Measurements from ENCODE around the gene IL1RAPL2.

The IL1RAPL2 gene

DNA sequence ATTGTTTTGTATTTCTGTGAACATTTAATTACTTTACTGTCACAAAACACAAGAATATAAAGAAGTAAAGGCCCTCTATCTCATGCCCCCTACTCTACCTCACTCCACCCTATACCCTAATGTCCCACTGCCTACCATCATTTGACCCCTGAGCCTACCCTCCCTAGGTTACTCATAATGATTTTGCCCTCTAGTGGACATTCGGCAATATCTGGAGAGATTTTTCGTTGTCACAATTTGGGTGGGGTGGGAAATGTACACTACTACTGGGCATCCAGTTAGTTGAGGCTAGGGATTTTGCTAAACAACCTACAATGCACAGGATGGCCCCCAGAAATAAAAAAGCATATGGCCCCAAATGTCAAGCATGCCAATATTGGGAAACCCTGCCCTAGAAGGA, 644.3 kb downstream of the IL1RAPL2 start:
- no peaks in the 10 kb centered on the region for H3K79me2 ChIP-seq (ENCODE audit: insufficient read depth, low read length)
- no peaks in the 10 kb centered on the region for H4K20me1 ChIP-seq (ENCODE audit: low read depth, low read length)
- no peak overlapping the region for H3K9ac ChIP-seq (ENCODE audit: low read length)
- no peaks in the 10 kb centered on the region for H3F3A ChIP-seq (ENCODE audit: insufficient read depth)
- H3K9me2 ChIP-seq (replicated peaks; ENCODE audit: insufficient read depth, low read length) = no peaks in the 10 kb centered on the region
- no peaks in the 10 kb centered on the region for H3K9me3 ChIP-seq (ENCODE audit: insufficient read depth, low read length)
- no peaks in the 10 kb centered on the region for H3K27me3 ChIP-seq (ENCODE audit: low read length)
- TF ChIP-seq EZH2phosphoT487 (conservative IDR thresholded peaks at IDR 0.05; ENCODE audit: low read length) = no peak
- TF ChIP-seq, protein P1, sequence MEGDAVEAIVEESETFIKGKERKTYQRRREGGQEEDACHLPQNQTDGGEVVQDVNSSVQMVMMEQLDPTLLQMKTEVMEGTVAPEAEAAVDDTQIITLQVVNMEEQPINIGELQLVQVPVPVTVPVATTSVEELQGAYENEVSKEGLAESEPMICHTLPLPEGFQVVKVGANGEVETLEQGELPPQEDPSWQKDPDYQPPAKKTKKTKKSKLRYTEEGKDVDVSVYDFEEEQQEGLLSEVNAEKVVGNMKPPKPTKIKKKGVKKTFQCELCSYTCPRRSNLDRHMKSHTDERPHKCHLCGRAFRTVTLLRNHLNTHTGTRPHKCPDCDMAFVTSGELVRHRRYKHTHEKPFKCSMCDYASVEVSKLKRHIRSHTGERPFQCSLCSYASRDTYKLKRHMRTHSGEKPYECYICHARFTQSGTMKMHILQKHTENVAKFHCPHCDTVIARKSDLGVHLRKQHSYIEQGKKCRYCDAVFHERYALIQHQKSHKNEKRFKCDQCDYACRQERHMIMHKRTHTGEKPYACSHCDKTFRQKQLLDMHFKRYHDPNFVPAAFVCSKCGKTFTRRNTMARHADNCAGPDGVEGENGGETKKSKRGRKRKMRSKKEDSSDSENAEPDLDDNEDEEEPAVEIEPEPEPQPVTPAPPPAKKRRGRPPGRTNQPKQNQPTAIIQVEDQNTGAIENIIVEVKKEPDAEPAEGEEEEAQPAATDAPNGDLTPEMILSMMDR (IDR thresholded peaks at IDR 0.05; ENCODE audit: insufficient read depth, low read length, poor library complexity, severe bottlenecking) = no peak
- no peak overlapping the region for H3K4me2 ChIP-seq (ENCODE audit: low read depth, low read length, poor library complexity, severe bottlenecking)
- H3K27ac ChIP-seq (ENCODE audit: low read depth, low read length) = no peak overlapping the region
- no peaks in the 10 kb centered on the region for H3K36me3 ChIP-seq (ENCODE audit: low read length)
- H3K4me3 ChIP-seq (ENCODE audit: insufficient read depth, low read length, poor library complexity, severe bottlenecking) = no peak overlapping the region
- H2AFZ ChIP-seq (ENCODE audit: low read depth, low read length, severe bottlenecking) = no peak overlapping the region

DNA sequence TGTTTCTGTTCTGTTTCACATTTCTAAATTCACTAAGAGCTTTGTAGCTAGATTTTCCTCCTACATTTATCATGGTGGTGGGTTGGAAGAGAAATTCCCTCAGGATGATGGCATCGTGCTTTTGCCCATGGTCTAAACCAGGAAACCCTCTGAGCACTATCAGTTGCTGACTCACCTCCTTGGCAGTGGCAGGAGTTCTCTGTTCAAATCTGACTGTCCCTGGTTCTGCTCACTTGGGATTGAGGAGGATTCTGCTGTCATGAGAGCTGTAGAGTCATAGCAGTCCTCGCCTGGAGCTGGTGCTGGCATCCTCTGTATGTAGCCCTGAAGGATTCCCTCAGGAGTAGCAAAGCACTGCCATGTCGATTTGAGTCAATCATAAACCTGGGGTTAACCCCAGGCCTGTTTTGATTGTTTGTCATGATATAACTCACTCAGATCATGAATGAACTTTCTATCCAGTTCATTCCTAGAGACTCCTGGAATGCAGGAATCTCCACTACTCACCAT, 645.1 kb downstream of the IL1RAPL2 start:
- Histone ChIP-seq H3K36me3 (ENCODE audit: low read length) (no peaks in the 10 kb centered on the region), H3F3A (ENCODE audit: insufficient read depth) (no peaks in the 10 kb centered on the region), H3K4me2 (ENCODE audit: low read depth, low read length, poor library complexity, severe bottlenecking) (no peak overlapping the region), H3K9me2 (replicated peaks; ENCODE audit: insufficient read depth, low read length) (no peaks in the 10 kb centered on the region), H4K20me1 (ENCODE audit: low read depth, low read length) (no peaks in the 10 kb centered on the region), H3K9ac (ENCODE audit: low read length) (no peak overlapping the region), H3K27me3 (ENCODE audit: low read length) (no peaks in the 10 kb centered on the region), H3K27ac (ENCODE audit: low read depth, low read length) (no peak overlapping the region), H3K9me3 (ENCODE audit: insufficient read depth, low read length) (no peaks in the 10 kb centered on the region), H2AFZ (ENCODE audit: low read depth, low read length, severe bottlenecking) (no peak overlapping the region), H3K79me2 (ENCODE audit: insufficient read depth, low read length) (no peaks in the 10 kb centered on the region), H3K4me3 (ENCODE audit: insufficient read depth, low read length, poor library complexity, severe bottlenecking) (no peak overlapping the region)
- TF ChIP-seq, protein P1 (IDR thresholded peaks at IDR 0.05; ENCODE audit: insufficient read depth, low read length, poor library complexity, severe bottlenecking) = no peak
- no peak for TF ChIP-seq EZH2phosphoT487 (conservative IDR thresholded peaks at IDR 0.05; ENCODE audit: low read length)

DNA sequence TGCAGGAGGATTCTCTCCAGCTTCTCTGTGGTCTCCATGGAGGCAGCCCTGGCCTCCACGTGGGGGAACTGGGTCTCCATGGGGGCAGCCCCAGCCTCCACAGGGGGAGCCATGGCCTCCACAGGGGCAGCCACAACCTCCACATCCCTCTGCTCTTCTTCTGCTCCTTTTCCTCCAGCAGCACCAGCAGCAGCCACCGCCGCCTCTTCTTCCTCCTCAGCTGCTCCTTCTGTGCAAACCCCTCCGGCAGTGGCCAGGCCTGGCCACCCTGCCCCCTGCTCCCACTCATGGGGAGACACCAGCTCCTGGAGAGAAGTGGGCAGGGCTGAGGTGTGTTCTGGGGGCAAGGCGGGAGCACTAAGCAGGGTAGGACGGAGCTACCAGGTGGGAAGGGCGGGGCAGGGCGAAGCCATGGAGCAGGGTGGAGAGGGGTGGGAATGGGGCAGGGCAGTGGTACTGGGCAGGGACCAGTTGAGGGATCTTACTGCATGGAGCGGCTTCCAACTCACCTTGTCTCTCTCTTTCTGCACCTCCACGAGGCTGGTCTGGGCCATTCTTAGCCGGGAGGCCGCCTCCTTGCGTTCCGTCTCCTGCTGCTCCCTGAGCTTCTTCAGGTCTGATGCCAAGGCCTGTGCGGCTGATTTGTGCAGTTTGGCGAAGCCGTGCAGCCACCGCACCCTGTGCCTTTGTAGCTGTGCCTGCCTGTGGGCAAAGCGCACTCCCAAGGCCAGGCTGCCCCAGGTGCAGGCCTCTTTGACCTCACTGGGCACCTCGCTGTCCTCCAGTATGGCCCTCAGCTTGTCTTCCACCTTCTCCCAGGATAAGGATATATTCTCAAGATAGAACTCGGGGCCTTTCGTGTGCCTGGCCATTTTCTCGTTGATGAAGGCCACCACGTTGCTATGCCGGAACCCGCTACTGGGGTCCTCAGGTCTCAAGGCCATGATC, 653.7 kb downstream of the IL1RAPL2 start:
- no peaks in the 10 kb centered on the region for H3K9me3 ChIP-seq (ENCODE audit: insufficient read depth, low read length)
- TF ChIP-seq EZH2phosphoT487 (conservative IDR thresholded peaks at IDR 0.05; ENCODE audit: low read length) = no peak
- TF ChIP-seq, protein P1 (IDR thresholded peaks at IDR 0.05; ENCODE audit: insufficient read depth, low read length, poor library complexity, severe bottlenecking) = no peak
- no peak overlapping the region for H3K9ac ChIP-seq (ENCODE audit: low read length)
- H3K27ac ChIP-seq (ENCODE audit: low read depth, low read length) = no peak overlapping the region
- no peak overlapping the region for H2AFZ ChIP-seq (ENCODE audit: low read depth, low read length, severe bottlenecking)
- no peaks in the 10 kb centered on the region for H3K79me2 ChIP-seq (ENCODE audit: insufficient read depth, low read length)
- no peaks in the 10 kb centered on the region for H3K36me3 ChIP-seq (ENCODE audit: low read length)
- H3K4me3 ChIP-seq (ENCODE audit: insufficient read depth, low read length, poor library complexity, severe bottlenecking) = no peak overlapping the region
- H3K27me3 ChIP-seq (ENCODE audit: low read length) = no peaks in the 10 kb centered on the region
- H4K20me1 ChIP-seq (ENCODE audit: low read depth, low read length) = no peaks in the 10 kb centered on the region
- H3F3A ChIP-seq (ENCODE audit: insufficient read depth) = no peaks in the 10 kb centered on the region
- H3K4me2 ChIP-seq (ENCODE audit: low read depth, low read length, poor library complexity, severe bottlenecking) = no peak overlapping the region
- no peaks in the 10 kb centered on the region for H3K9me2 ChIP-seq (replicated peaks; ENCODE audit: insufficient read depth, low read length)

Data from SU-DHL-6 (cell line).